Measurements from ENCODE around the gene CAB39.

CAB39 gene

GRCh38 chr2:230825354-230825753 lies 112.7 kb downstream of the CAB39 start:
- Mint-ChIP-seq H3K4me1 (peaks cover 19% of the 10 kb centered on the region), H3K27me3 (ENCODE audit: low read depth, poor library complexity) (peaks cover 3% of the 10 kb centered on the region), H3K4me3 (no peak overlapping the region), H3K9me3 (peaks cover 3% of the 10 kb centered on the region), H3K36me3 (ENCODE audit: low read depth) (no peaks in the 10 kb centered on the region), H3K27ac (no peak overlapping the region)
- TF ChIP-seq CTCF (IDR thresholded peaks at IDR 0.05): no peak
- DNase-seq: no peak

GRCh38 chr2:230827774-230828271 lies 115.2 kb downstream of the CAB39 start:
- H3K27me3 Mint-ChIP-seq (ENCODE audit: low read depth, poor library complexity): peaks cover 3% of the 10 kb centered on the region
- H3K4me3 Mint-ChIP-seq: no peak overlapping the region
- no peak for TF ChIP-seq CTCF (IDR thresholded peaks at IDR 0.05)
- no peaks in the 10 kb centered on the region for H3K36me3 Mint-ChIP-seq (ENCODE audit: low read depth)
- peaks cover 6% of the 10 kb centered on the region for H3K4me1 Mint-ChIP-seq
- DNase-seq: no peak
- H3K9me3 Mint-ChIP-seq: peaks cover 5% of the 10 kb centered on the region
- H3K27ac Mint-ChIP-seq: no peak overlapping the region

GRCh38 chr2:230828272-230828961 lies 115.8 kb downstream of the CAB39 start:
- Mint-ChIP-seq H3K9me3 (peaks cover 5% of the 10 kb centered on the region), H3K4me3 (no peak overlapping the region), H3K27ac (peak overlapping the region; percentile 66), H3K27me3 (ENCODE audit: low read depth, poor library complexity) (peaks cover 3% of the 10 kb centered on the region), H3K36me3 (ENCODE audit: low read depth) (no peaks in the 10 kb centered on the region), H3K4me1 (peaks cover 6% of the 10 kb centered on the region)
- TF ChIP-seq CTCF (IDR thresholded peaks at IDR 0.05): no peak
- DNase-seq: no peak

GRCh38 chr2:230829293-230829692 lies 116.7 kb downstream of the CAB39 start:
- Mint-ChIP-seq H3K9me3 (peaks cover 5% of the 10 kb centered on the region), H3K36me3 (ENCODE audit: low read depth) (no peaks in the 10 kb centered on the region), H3K4me3 (no peak overlapping the region), H3K27ac (no peak overlapping the region), H3K27me3 (ENCODE audit: low read depth, poor library complexity) (peaks cover 3% of the 10 kb centered on the region), H3K4me1 (peaks cover 4% of the 10 kb centered on the region)
- DNase-seq: no peak
- no peak for TF ChIP-seq CTCF (IDR thresholded peaks at IDR 0.05)

- Mint-ChIP-seq H3K9me3 (peaks cover 5% of the 10 kb centered on the region), H3K27ac (no peak overlapping the region), H3K36me3 (ENCODE audit: low read depth) (no peaks in the 10 kb centered on the region), H3K4me1 (no peaks in the 10 kb centered on the region), H3K27me3 (ENCODE audit: low read depth, poor library complexity) (peaks cover 3% of the 10 kb centered on the region), H3K4me3 (no peak overlapping the region)
- DNase-seq: no peak
- TF ChIP-seq CTCF (IDR thresholded peaks at IDR 0.05): no peak
Measured at GRCh38 chr2:230829959-230830358, 117.3 kb downstream of the CAB39 start.

- H3K4me3 Mint-ChIP-seq: no peak overlapping the region
- no peak for TF ChIP-seq CTCF (IDR thresholded peaks at IDR 0.05)
- no peaks in the 10 kb centered on the region for H3K4me1 Mint-ChIP-seq
- H3K27ac Mint-ChIP-seq: no peak overlapping the region
- peaks cover 5% of the 10 kb centered on the region for H3K9me3 Mint-ChIP-seq
- no peaks in the 10 kb centered on the region for H3K36me3 Mint-ChIP-seq (ENCODE audit: low read depth)
- H3K27me3 Mint-ChIP-seq (ENCODE audit: low read depth, poor library complexity): peaks cover 3% of the 10 kb centered on the region
- no peak for DNase-seq
Measured at GRCh38 chr2:230830428-230830827, 117.8 kb downstream of the CAB39 start.
